ENCODE data around the gene EHD4.

Gene EHD4

GRCh38 chr15:41921167-41921566, 51.2 kb downstream of the EHD4 start:
- no peak overlapping the region for H3K27ac ChIP-seq (ENCODE audit: low read length)
- 0 out of 2 replicates have a peak, but pooled peaks cover 3% of the 10 kb centered on the region for H3K4me1 ChIP-seq (ENCODE audit: low read length)
- no peak overlapping the region for H3K4me2 ChIP-seq (ENCODE audit: low read depth, low read length)
- no peaks in the 10 kb centered on the region for H3K79me2 ChIP-seq (ENCODE audit: low read length)
- no peak for DNase-seq
- no peak overlapping the region for H2AFZ ChIP-seq (ENCODE audit: low read length)
- H3F3A ChIP-seq (ENCODE audit: insufficient read depth, low read length) = peaks cover 7% of the 10 kb centered on the region; the same call in 1 of the 2 replicates
- no peaks in the 10 kb centered on the region for H3K36me3 ChIP-seq (replicated peaks; ENCODE audit: insufficient read depth, low read length)
- TF ChIP-seq EZH2phosphoT487 (IDR thresholded peaks at IDR 0.05; ENCODE audit: low read length) = no peak
- no peak for TF ChIP-seq EZH2 (optimal IDR thresholded peaks at IDR 0.05; ENCODE audit: low read depth, low read length)
- TF ChIP-seq, protein P1, sequence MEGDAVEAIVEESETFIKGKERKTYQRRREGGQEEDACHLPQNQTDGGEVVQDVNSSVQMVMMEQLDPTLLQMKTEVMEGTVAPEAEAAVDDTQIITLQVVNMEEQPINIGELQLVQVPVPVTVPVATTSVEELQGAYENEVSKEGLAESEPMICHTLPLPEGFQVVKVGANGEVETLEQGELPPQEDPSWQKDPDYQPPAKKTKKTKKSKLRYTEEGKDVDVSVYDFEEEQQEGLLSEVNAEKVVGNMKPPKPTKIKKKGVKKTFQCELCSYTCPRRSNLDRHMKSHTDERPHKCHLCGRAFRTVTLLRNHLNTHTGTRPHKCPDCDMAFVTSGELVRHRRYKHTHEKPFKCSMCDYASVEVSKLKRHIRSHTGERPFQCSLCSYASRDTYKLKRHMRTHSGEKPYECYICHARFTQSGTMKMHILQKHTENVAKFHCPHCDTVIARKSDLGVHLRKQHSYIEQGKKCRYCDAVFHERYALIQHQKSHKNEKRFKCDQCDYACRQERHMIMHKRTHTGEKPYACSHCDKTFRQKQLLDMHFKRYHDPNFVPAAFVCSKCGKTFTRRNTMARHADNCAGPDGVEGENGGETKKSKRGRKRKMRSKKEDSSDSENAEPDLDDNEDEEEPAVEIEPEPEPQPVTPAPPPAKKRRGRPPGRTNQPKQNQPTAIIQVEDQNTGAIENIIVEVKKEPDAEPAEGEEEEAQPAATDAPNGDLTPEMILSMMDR (IDR thresholded peaks at IDR 0.05; ENCODE audit: low read length) = no peak
- H3K9me3 ChIP-seq (replicated peaks; ENCODE audit: insufficient read depth, low read length) = no peaks in the 10 kb centered on the region
- no peaks in the 10 kb centered on the region for H4K20me1 ChIP-seq (ENCODE audit: insufficient read depth, low read length)
- H3K27me3 ChIP-seq (replicated peaks; ENCODE audit: insufficient read depth, low read length) = no peaks in the 10 kb centered on the region
- no peak overlapping the region for H3K9ac ChIP-seq (ENCODE audit: low read length)
- no peak overlapping the region for H3K4me3 ChIP-seq (ENCODE audit: low read length)
- no peaks in the 10 kb centered on the region for H3K9me2 ChIP-seq (replicated peaks; ENCODE audit: insufficient read depth, low read length)

GRCh38 chr15:41919954-41920538, 52.3 kb downstream of the EHD4 start:
- H3K9ac ChIP-seq (ENCODE audit: low read length) = no peak overlapping the region

DNA sequence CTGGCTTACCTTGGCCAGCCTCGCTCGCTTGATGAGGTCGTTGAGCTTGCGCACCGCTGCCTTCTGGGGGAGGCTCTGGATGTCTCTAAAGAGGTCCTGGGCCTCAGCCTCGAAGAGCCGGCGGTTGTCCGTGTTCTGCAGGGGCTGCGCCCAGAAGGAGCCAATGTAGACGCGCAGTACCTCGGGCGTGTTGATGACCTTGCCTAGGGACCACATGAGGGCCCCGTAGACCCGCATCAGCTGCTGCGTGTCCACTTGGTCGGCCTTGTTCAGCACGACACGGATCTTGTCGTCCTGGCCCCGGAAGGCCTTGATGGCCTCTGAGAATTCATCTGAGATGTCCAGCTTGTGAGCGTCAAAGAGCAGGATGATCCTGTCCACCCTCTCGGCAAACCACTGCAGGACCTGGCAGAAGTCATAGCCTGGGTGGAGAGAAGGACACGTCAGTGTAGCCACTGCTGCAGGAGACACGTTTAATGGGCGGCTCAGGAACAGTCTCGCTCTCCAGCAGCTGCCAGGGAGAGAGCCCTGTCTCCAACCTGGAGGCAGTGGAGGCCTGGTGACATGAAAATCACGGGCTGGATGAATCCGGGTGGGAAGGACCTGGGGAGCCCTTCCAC, 53.0 kb downstream of the EHD4 start:
- no peaks in the 10 kb centered on the region for H3K36me3 ChIP-seq (replicated peaks; ENCODE audit: insufficient read depth, low read length)

More at GRCh38 chr15:41919954-41920538, 52.3 kb downstream of the EHD4 start:
- Histone ChIP-seq H3K27me3 (replicated peaks; ENCODE audit: insufficient read depth, low read length) (no peaks in the 10 kb centered on the region), H3K9me2 (replicated peaks; ENCODE audit: insufficient read depth, low read length) (no peaks in the 10 kb centered on the region), H3F3A (ENCODE audit: insufficient read depth, low read length) (peaks cover 7% of the 10 kb centered on the region; the same call in 1 of the 2 replicates), H3K4me2 (ENCODE audit: low read depth, low read length) (no peak overlapping the region), H2AFZ (ENCODE audit: low read length) (no peak overlapping the region), H3K9me3 (replicated peaks; ENCODE audit: insufficient read depth, low read length) (no peaks in the 10 kb centered on the region), H3K4me3 (ENCODE audit: low read length) (no peak overlapping the region), H3K27ac (ENCODE audit: low read length) (no peak overlapping the region), H3K4me1 (ENCODE audit: low read length) (peaks cover 11% of the 10 kb centered on the region; the same call in 1 of the 2 replicates), H4K20me1 (ENCODE audit: insufficient read depth, low read length) (no peaks in the 10 kb centered on the region), H3K79me2 (ENCODE audit: low read length) (no peaks in the 10 kb centered on the region), H3K36me3 (replicated peaks; ENCODE audit: insufficient read depth, low read length) (no peaks in the 10 kb centered on the region)
- no peak for DNase-seq
- TF ChIP-seq, protein P1 (IDR thresholded peaks at IDR 0.05; ENCODE audit: low read length) = no peak
- no peak for TF ChIP-seq EZH2phosphoT487 (IDR thresholded peaks at IDR 0.05; ENCODE audit: low read length)

More for the DNA sequence above, 53.0 kb downstream of the EHD4 start:
- DNase-seq = no peak
- no peak overlapping the region for H3K4me2 ChIP-seq (ENCODE audit: low read depth, low read length)
- H3K4me1 ChIP-seq (ENCODE audit: low read length) = peaks cover 11% of the 10 kb centered on the region; the same call in 1 of the 2 replicates
- H3K27me3 ChIP-seq (replicated peaks; ENCODE audit: insufficient read depth, low read length) = no peaks in the 10 kb centered on the region
- H3K27ac ChIP-seq (ENCODE audit: low read length) = no peak overlapping the region
- H3K9me3 ChIP-seq (replicated peaks; ENCODE audit: insufficient read depth, low read length) = no peaks in the 10 kb centered on the region
- H3F3A ChIP-seq (ENCODE audit: insufficient read depth, low read length) = peaks cover 7% of the 10 kb centered on the region; the same call in 1 of the 2 replicates
- no peak overlapping the region for H3K9ac ChIP-seq (ENCODE audit: low read length)
- no peaks in the 10 kb centered on the region for H3K79me2 ChIP-seq (ENCODE audit: low read length)
- no peaks in the 10 kb centered on the region for H3K9me2 ChIP-seq (replicated peaks; ENCODE audit: insufficient read depth, low read length)
- no peak overlapping the region for H2AFZ ChIP-seq (ENCODE audit: low read length)
- H4K20me1 ChIP-seq (ENCODE audit: insufficient read depth, low read length) = no peaks in the 10 kb centered on the region
- H3K4me3 ChIP-seq (ENCODE audit: low read length) = no peak overlapping the region
- TF ChIP-seq EZH2phosphoT487 (IDR thresholded peaks at IDR 0.05; ENCODE audit: low read length) (no peak), EZH2 (optimal IDR thresholded peaks at IDR 0.05; ENCODE audit: low read depth, low read length) (no peak)
- TF ChIP-seq, protein P1 (IDR thresholded peaks at IDR 0.05; ENCODE audit: low read length) = no peak

Measured in MM.1S (cell line).